Measurements from ENCODE around the gene XYLT2. TPM values are rescaled to one million over a fixed set of nuclear protein-coding genes. Genes with fewer than 3 reads are reported as not detected.
A peak's percentile ranks its signal among the peaks of the same experiment; 100 is the strongest.

XYLT2 gene
- polyA plus RNA-seq, 4 donors = 17.9 to 25.8 (median 19.0) TPM

DNA sequence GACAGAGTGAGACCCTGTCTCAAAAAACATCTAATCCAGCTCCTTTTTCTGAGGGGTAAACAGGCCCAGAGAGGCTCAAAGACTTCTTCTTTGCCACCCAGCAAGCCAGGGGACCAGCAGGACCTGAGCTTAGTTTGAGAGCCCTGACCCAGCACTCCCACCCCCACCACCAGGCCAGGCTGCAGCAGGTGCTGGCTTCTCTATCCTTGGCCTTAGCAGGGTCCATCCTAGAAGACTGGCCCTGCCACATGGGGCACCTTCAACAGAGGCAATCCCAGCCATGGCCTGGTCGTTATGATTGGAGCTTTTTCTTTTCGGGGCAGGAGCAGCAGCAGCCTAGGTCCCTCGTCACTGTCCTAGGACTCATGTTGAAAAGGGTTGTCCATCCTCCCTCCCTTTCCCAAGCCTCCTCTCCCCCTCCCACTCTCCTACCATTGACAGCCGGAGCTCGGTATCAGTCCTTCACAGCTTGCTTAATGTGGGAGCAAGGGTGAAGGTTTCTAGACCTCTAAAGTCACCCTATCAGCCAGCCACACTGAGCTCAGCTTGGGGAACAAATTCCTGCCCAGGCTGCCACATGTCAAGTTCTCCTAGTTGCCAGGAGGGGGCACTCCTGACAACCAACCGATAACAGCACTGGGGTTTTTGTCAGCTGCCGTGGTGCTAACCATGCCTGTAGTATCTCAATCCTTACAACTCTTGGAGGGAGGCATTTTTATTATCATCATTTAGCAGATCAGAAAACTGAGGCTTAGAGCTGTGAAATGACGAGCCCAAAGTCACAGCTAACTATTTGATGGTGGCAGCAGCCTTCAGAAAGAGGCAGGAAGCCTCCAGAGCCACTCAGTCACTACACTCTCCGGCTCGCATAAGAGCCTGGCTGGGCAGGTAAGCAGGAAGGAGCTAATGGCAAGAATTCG lies 15.9 kb downstream of the XYLT2 start:
- peak in 1 of 4 donors; percentile 23 for DNase-seq (ENCODE audit: low read depth in 4 of 4, low spot score in 3 of 4)

DNA sequence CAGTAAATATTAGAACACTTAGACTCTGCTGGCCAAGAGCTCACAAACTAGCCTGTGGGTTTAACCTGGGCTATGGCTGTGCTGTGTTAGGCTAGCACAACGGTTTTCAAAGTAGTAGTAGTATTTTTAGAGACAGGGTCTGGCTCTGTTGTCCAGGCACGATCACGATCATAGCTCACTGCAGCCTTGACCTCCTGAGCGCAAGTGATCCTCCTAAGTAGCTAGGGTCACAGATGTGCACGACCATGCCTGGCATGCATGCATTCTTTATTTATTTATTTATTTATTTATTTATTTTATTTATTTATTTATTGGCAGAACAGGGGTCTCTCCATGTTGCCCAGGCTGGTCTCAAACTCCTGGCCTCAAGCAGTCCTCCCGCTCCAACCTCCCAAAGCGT lies 16.7 kb downstream of the XYLT2 start:
- no peak for DNase-seq (ENCODE audit: low read depth in 4 of 4, low spot score in 3 of 4)

DNA sequence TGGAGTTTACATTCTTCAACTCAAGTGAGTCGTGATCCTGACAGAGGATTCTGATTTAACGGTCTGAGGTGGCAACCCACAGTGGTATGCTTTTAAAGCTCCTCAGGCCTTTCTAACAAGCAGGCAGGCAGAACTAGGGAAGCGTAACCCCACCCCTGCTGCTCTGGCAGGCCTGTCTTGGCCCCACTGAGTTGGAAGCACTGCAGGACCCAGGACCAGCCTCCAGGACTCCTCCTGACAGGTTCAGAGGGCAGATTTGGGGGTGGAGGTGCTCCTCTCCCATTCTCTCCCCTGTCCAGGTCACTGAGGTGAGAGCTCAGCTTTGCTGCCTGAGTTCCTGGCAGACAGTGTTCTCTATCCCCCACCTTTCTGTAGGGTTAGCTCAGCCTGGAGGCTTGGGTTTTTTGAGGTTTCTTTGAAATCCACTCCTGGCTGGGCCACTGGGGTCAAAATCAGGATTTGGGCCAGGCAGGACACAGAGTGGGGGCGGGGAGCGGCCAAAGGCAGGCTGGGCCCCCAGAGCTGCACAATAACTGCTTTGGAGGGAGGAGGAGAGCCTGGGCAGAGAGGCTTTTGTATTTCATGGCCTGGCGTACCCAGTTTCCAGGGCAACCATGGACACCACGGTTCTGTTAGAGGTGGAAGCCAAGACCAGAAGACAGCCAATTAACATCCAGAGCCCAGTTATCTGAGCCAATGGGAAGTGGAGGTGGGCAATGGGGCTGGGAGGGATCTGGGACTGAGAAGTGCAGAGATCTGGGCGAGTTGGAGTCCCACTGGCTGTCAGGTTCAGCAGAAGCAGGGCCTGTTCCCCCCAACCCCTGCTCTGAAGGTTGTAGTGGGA lies 17.5 kb downstream of the XYLT2 start:
- no peak for DNase-seq (ENCODE audit: low read depth in 4 of 4, low spot score in 3 of 4)

DNA sequence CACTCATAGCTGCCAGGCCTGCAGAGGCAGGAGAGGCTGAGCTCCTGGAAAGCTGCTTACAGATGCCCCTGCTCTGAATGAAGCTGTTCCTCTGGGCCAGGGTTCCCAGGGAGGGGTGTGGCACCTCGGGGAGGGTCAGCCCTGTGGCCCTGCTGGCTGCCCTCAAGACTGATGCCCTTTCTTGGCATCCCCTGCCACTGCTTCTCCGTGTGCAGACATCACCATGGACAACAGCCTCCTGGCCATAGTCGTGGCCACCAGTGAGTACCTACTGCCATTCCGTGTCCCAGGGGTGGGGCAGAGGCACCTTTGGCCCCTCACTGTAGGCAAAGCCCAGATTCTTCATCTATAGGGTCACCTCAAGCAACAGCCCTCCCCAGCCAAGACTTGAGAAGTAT lies 18.1 kb downstream of the XYLT2 start:
- no peak for DNase-seq (ENCODE audit: low read depth in 4 of 4, low spot score in 3 of 4)

DNA sequence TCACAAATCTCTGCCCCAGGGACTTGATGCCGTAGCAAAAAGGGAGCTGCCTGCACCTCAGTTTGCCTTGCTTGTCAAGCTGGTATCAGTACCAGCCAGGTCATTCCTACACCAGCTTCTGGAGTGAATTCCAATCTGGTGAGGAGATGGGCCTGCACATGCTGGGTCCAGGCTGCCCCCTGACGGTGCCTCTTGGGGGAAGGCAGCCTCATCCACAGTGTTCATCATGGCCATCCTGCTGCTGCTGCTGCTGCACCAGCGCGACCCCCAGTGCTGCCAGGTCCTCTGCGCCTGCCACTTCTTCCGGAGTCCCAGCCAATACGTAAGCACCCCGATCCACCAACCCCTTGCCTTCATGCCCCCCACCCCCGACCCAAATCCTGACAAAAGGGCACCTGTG lies 18.8 kb downstream of the XYLT2 start:
- no peak for DNase-seq (ENCODE audit: low read depth in 4 of 4, low spot score in 3 of 4)

DNA sequence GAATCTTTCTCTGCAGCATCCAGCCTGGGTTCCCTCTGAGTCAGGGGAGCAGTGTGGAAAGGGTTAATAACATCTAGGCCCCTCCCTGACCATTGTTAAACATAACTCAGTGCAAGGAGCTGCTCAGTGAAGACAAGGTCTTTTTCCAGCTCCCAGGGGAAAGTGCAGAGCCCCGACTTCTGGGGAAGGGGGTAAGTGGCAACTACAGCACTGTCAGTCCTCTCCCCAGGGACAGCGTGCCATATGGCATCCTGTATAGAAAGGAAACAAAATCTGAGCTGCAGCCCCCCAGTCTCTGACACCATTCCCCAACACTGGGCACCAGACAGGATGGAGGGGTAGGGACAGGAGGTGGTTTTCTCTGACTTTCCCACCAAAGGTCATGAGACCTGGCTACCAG lies 19.2 kb downstream of the XYLT2 start:
- DNase-seq (ENCODE audit: low read depth in 4 of 4, low spot score in 3 of 4) = no peak

DNA sequence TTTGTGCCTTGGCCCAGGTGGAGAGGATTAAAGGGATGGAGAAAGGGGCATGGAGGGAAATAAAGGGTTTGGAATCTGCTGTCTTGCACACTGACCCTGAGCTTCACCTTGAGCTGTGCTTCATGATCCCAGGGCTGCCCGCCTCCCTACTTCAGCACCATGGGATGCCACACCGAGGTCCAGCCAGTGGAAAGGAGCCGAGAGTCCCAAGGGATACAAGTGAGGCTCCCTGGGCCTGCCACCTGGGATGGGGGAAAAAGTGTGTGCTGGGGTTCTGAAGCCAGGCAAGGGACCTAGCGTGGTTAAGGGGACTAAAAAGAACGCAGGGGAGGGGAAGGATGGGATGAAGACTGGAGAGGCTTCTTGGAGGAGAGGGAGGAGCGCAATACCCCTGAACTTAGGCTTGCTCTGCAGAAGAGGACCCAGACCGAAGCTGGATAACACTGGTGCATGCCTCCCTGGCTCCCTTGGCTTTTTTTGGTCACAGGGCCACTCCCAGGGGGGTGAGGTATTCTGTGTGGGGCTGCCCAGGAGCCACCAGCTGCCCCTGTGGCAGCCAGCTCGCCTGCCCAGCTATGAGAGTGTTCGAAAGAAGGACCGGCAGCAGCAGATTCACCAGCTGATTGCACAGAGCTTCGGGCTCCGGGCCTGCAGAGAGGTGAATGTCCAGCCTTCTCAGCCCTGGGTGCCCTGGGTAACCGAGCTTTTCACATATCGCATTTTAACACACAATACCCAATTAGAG lies 19.9 kb downstream of the XYLT2 start:
- DNase-seq (ENCODE audit: low read depth in 4 of 4, low spot score in 3 of 4) = no peak

DNA sequence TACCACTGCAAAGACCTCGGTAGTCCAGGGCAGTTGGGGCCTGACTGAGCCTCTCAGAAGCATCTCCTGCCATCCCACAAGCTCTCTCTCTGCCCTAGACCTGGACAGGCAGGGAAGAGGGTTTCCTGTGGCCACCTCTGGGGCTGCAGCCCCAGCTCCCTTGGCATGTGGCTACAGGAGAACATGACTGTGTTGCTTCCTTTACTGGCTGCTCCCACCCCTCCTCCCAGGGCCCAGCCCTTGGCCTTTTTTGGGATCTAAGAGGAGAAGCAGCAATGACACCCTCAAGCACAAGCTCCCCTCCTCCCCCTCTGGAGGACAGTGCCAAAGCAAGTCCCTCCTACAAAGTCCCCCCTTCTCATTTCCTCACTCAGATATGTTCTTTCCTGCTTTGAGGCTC lies 21.5 kb downstream of the XYLT2 start:
- DNase-seq (ENCODE audit: low read depth in 4 of 4, low spot score in 3 of 4) = no peak

DNA sequence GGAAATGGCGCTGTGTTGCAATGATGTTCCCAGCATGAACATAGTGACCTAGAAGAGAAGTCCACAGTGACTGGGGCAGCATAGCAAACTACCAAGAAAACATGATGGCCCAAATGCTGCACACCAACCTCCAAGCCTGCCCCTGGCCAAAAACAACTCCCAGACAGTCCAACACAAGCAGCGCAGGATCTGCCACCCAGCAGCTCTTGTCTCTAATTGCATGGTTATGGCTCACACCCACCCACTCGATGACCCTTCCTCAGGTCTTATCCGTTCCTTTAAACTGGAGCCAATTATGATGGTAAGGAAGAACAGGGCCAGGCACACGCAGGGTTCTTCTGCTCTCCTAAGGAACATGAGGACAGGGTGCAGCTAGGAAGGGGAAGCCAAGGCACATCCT lies 24.1 kb downstream of the XYLT2 start:
- DNase-seq (ENCODE audit: low read depth in 4 of 4, low spot score in 3 of 4) = no peak

DNA sequence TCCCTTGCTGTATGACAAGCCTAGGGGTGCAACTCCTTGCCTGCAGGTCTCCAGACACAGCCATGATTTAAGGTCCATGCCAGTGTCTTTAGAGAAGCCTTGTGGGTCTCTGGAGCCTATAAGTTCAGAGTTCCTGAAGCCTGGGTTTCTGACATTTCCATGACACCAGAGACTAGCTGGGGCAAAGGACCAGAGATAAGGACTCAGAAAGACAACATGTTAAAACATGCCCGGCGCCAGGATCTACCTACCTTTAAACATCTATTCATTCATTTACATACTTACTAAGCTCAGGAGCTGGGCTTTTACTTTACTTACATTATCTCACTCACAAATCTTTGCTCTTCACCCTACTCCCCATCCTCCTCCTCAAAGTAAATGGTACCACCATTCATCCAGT lies 25.6 kb downstream of the XYLT2 start:
- no peak for DNase-seq (ENCODE audit: low read depth in 4 of 4, low spot score in 3 of 4)

DNA sequence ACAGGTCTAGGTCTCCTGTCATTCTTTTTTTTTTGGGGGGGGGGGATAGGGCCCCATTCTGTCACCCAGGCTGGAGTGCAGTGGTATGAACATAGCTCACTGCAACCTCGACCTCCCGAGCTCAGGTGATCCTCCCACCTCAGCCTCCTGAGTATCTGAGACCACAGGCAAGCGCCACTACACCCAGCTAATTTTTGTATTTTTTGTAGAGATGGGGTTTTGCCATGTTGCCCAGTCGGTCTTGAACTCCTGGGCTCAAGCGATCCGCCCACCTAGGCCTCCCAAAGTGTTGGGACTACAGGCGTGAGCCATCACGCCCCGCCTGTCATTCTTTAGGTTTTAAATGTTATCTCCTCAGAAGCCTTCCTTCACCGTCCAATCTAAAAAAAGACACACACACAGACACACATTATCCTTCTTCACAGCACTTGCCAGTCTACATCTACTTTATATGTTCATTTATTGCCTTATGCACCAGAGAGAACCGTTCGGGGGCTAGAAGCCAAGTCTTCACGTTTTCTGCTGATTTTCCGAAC lies 26.4 kb downstream of the XYLT2 start:
- no peak for DNase-seq (ENCODE audit: low read depth in 4 of 4, low spot score in 3 of 4)

DNA sequence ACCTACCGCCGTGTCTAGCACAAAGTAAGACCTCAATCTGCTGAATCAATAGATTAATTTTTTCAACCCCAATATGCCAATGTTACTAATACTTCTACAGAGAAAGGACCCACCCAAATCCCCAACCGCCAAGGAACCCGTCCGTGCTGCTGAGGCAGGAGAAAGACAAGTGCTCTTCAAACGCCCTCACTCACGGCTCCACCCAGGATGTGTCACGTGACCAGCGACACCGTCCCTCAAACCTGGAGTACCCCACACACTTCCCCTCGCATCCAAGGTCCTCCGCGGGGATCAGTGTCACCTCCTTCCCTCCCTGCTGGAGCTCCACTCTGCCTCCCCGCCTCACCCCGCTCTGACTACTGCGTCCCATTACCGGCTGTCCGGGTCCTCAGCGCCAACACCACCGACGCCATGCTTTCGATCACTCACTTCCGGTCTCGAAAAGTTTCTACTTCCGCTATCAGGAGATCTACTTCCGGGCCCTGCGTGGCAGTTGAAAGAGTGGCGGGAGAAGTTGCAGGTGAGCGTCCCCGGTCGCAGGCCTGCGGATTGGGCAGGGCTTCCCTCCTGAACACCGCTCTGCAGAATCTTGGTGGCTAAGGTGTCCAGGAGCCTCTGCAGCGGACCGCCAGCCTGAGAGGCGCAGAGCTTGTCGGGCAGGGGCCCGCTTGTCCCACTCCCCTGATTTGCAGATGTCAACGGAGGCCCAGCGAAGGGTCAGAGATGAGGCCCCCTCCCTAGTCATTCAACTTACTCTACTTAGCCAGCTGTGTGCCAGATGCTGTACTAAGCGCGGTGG lies 27.0 kb downstream of the XYLT2 start, which contains the start of the genes EME1 and MRPL27:
TSS of gene EME1 (plus strand) at position 472 of the 799 bp plus-strand sequence. CDS start 1,980 bp downstream, outside the sequence.
TSS of gene MRPL27 (minus strand) at position 427 of the 799 bp plus-strand sequence. CDS start at position 413, 14 bp downstream.
- DNase-seq (ENCODE audit: low read depth in 4 of 4, low spot score in 3 of 4) = peak; percentile 80 to 91 (median 82)

DNA sequence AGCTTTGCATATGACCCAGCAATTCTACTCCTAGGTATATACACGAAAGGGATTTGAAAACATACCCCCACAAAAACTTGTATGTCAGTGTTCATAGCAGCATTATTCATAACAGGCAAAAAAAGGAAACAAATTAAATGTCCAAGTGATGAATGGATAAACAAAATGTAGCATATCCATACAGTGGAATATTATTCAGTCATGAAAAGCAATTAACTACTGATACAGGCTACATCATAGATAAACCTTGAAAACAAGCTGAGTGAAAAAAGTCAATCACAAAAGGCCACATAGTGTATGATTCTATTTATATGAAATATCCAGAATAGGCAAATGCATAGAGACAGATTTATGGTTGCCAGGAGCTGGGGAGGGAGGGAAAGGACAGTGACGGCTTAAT lies 27.8 kb downstream of the XYLT2 start:
- DNase-seq (ENCODE audit: low read depth in 4 of 4, low spot score in 3 of 4) = no peak

DNA sequence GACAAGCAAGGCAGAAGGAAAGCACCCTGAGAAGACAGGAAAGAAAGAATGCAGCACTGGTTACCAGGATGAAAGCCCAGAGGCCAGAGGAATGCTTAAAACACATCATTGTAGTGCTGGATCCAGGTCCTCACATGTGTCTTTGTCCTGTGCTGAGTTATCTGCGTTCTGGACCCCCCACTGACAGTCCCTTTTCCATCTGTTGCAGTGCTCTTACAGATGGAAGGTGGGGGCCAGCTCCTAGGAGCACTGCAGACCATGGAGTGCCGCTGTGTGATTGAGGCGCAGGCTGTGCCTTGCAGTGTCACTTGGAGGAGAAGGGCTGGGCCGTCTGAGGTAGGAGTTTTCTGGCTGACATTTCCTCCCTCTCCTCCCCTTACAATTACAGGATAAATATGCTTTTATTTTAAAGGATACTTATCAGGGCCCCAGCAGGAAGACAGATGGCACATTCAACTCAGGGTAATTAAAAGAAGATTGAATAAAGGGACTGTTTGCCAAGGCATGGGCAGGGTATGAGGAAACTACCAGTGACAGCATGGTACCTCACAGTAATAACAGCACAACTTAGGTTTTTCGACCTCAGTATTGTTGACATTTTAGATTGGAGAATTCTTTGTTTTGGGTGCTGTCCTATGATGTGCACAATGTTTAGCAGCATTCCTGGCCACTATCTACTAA lies 30.1 kb downstream of the XYLT2 start:
- DNase-seq (ENCODE audit: low read depth in 4 of 4, low spot score in 3 of 4) = no peak

DNA sequence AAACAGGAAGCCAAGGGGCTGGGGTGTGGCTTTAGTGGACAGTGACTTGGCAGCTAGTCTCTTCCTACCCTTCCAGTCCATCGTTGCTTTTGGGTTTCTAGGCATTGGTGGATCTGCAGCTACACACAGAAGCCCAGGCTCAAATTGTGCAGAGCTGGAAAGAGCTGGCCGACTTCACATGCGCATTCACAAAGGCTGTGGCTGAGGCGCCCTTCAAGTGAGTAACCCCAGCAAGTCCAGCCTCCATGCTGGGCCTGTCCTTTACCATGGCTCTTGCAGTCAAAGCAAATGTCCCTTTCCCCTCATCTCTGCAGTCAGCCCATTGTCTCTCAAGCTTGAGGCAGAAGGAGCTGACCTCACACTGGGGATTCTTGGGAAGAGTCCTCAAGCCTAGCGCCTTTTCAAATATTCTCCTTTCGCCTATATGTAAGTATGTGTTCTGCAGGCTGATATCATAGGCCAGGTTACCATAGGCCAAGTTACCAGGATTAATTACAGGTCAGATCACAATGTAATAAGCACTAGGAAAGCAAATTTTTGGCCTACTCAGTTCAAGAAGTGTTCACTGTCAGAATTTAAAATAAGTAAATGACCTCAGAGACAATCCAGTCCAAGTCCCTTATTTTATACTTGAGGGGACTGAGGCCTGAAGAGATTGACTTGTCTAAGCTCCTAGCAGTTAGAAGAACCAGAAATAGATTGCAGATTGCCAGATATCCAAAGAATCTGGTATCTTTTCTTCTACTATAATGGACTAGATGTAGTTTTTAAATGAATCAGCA lies 33.6 kb downstream of the XYLT2 start:
- DNase-seq (ENCODE audit: low read depth in 4 of 4, low spot score in 3 of 4) = no peak

DNA sequence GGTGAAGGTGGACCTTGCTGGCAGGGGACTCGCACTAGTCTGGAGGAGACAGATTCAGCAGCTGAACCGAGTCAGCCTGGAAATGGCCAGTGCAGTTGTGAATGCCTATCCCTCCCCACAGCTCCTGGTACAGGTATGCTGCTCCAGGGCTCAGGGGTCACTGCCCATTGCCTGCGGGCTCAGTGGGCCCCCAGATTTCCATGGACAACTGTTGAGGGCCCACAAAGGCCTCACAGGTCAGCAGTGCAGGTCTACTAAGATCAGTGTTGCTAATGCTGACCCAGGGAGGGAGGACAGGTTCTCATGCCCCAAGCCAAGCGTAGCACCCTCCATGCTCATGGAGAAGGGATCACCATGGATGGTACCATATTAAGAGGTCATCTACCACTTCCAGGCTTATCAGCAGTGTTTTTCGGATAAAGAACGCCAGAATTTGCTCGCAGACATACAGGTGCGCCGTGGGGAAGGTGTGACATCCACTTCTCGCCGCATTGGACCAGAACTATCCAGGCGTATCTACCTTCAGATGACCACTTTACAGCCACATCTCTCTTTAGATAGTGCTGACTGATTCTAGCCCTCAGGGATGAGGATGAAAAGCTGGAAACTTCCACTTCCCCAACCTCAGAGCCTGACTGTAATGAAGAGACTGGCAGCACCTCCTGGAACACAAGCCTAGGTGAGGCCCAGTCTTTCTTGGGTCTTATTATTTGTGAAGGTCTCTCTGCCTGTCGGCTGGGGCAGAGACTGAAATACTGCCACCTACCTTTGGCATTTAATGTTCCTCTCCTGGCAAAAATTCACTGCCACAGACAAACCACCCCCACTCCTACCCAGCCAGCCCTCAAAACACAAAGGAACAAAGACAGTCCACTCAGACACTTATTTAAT lies 34.7 kb downstream of the XYLT2 start:
- no peak for DNase-seq (ENCODE audit: low read depth in 4 of 4, low spot score in 3 of 4)

DNA sequence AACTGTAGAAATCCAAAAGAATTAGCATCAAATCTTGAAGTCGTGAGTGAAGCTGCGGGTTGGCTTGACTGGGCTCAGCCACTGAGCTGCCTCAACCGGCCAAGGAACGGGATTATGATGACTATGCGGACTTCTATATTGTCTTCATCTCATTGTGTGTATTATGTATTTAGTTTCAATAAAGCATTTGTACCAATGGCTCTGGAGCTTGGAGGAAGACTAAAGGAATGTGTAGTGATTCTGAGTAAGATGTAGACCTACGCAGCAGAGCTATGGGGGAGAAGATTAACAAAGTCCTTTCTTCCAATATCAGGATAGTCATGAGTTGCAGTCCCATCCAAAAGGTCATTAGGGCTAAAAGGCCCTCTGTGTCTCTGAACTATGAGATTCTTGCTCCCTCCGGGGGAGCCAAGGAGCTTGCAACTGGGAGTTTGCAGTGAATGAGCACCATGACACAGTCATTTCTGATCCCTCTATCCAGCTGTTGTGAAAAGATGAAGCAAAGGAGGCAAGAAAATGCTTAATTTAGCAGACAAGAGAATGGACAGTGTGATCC lies 35.4 kb downstream of the XYLT2 start:
- DNase-seq (ENCODE audit: low read depth in 4 of 4, low spot score in 3 of 4) = no peak

All from right renal pelvis (tissue), 4 donors.